Caco-2 (cell line): Measurements from ENCODE around the gene DIAPH1. TPM values are rescaled to one million over a fixed set of nuclear protein-coding genes. Genes with fewer than 3 reads are reported as not detected.

ENCODE experiments used
- BruUV-seq: library from RNA; stranded (reverse); fragments of 400-500 nt; replicated peaks from 2 replicates; lab custom pipeline; 2021; lab: Mats Ljungman, UMichigan
- CTCF ChIA-PET: fragments of 300-600 bp; sonication (Branson Sonifier 250); formaldehyde crosslinking; loops from one replicate; lab custom pipeline; 2022; ENCODE audit warnings: antibody characterized with exemption; lab: Charles Lee
- POLR2A ChIA-PET: fragments of 300-600 bp; sonication (Branson Sonifier 250); formaldehyde crosslinking; loops from one replicate; lab custom pipeline; 2022; ENCODE audit warnings: antibody characterized with exemption; lab: Charles Lee
- DNase-seq, 2 experiments: peaks; one replicate each; pipeline versions ENCODE4 v3.0.0 to v3.0.0-alpha.2; 2020 to 2022
- H3K27me3 ChIP-seq: replicated peaks from 2 replicates; pipeline ENCODE4 v1.6.0; 2011; ENCODE audit warnings: low read length; ENCODE audit not compliant: control insufficient read depth, insufficient read depth
- H3K36me3 ChIP-seq: 2 replicates; pipeline ENCODE4 v1.5.1; 2011; ENCODE audit warnings: low read length; ENCODE audit not compliant: control insufficient read depth, insufficient read depth
- H3K4me1 ChIP-seq: fragments of 250-450 bp; sonication (Bioruptor Pico); 2 replicates; pipeline ENCODE4 v1.5.1; 2020; ENCODE audit warnings: mild to moderate bottlenecking
- H3K4me3 ChIP-seq: 2 replicates; pipeline ENCODE4 v1.5.1; 2011; ENCODE audit warnings: low read depth, mild to moderate bottlenecking, control low read depth, low read length
- H3K9me3 ChIP-seq: fragments of 250-450 bp; sonication (Bioruptor Pico); 2 replicates; pipeline ENCODE4 v1.5.1; 2020; ENCODE audit warnings: mild to moderate bottlenecking, moderate library complexity
- H3K27ac Mint-ChIP-seq: one replicate; pipeline ENCODE4 v1.8.0; 2022; ENCODE audit warnings: mixed read lengths; ENCODE audit not compliant: unreplicated experiment
- H3K27me3 Mint-ChIP-seq: one replicate; pipeline ENCODE4 v1.8.0; 2022; ENCODE audit warnings: mixed read lengths; ENCODE audit not compliant: insufficient read depth, unreplicated experiment
- H3K36me3 Mint-ChIP-seq: one replicate; pipeline ENCODE4 v1.8.0; 2022; ENCODE audit warnings: mild to moderate bottlenecking, mixed read lengths; ENCODE audit not compliant: insufficient read depth, unreplicated experiment
- H3K4me1 Mint-ChIP-seq: one replicate; pipeline ENCODE4 v1.8.0; 2022; ENCODE audit warnings: low read depth, mixed read lengths; ENCODE audit not compliant: unreplicated experiment
- H3K4me3 Mint-ChIP-seq: one replicate; pipeline ENCODE4 v1.8.0; 2022; ENCODE audit warnings: mild to moderate bottlenecking, moderate library complexity, mixed read lengths; ENCODE audit not compliant: unreplicated experiment
- H3K9me3 Mint-ChIP-seq: one replicate; pipeline ENCODE4 v1.8.0; 2022; ENCODE audit warnings: mixed read lengths; ENCODE audit not compliant: unreplicated experiment
- intact Hi-C: fragments of 100-400 bp; cut with micrococcal nuclease; formaldehyde crosslinking; loops from one replicate; pipeline ENCODE4 v1.10.0; 2022; ENCODE audit not compliant: unreplicated experiment
- total RNA-seq: library from RNA; stranded (reverse); gene quantifications from 2 replicates; pipeline ENCODE4 v1.2.3, GENCODE V29; 2022
- TF ChIP-seq, protein P1 (sequence below), 2 experiments: fragments of 200-600 bp in 1 of 2; IDR thresholded peaks; 1 replicate in 1 of 2; 2 replicates in 1 of 2; pipeline versions ENCODE4 v1.5.1 to v1.8.0; 2011 to 2022; ENCODE audit warnings: antibody characterized with exemption in 1 of 2, control low read depth in 1 of 2, inconsistent platforms in 1 of 2, low read depth in 1 of 2, low read length in 1 of 2, mild to moderate bottlenecking in 1 of 2, moderate library complexity in 1 of 2; ENCODE audit not compliant: insufficient read depth in 1 of 2, severe bottlenecking in 1 of 2, unreplicated experiment in 1 of 2

Gene DIAPH1
- total RNA-seq, 1 experiment from 2014 or later = 161 TPM

DNA sequence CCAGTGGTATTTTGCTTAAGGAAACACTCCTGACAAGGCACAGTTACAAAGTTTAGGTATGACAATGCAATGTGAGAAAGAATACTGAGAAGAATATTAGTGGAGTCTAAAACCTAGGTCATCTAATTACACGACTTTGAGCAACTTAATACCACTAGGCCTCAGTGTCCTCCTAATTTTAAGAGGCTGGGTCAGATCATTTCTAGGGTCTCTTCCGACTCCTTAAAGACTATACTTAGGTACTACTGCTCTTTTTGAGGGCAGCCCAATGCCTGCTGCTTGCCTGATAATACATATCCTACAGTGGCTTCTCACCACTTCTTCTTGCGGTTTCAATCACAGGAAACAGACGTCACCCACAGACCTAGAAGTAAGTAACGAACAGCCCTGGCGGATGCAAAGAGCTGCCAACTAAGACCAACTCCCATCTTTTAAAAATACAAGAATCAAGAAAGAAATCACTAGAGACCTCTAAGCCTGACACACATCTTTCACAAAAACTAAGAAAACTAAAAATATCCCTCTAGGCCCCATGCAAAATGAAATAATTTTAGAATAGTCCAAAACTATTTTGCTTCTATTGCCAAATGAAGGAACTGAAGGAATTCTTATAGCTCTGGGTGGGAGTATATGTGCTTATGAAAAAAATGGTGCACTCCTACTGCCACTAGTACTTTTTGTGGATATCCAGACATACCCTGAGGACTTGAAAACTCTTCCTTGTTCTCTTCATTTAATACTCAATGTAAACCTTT is 13.1 kb downstream of the DIAPH1 start:
- no TSS peak for BruUV-seq
- Histone ChIP-seq H3K27me3 (no peaks in the 10 kb centered on the region), H3K4me1 (peaks cover 41% of the 10 kb centered on the region), H3K36me3 (no peaks in the 10 kb centered on the region), H3K9me3 (no peaks in the 10 kb centered on the region), H3K4me3 (no peak overlapping the region)
- intact Hi-C loops = no loop called here
- CTCF ChIA-PET = interaction anchor here (2.0 kb wide), 1 partner anchor 13 kb away, joined by 8 read pairs; the partner anchor contains the start of gene DIAPH1
- Mint-ChIP-seq H3K9me3 (no peaks in the 10 kb centered on the region), H3K27ac (peak overlapping the region; percentile 76), H3K36me3 (peaks cover 12% of the 10 kb centered on the region), H3K27me3 (no peaks in the 10 kb centered on the region), H3K4me3 (no peak overlapping the region), H3K4me1 (peaks cover 32% of the 10 kb centered on the region)
- no peak for DNase-seq
- TF ChIP-seq, protein P1, sequence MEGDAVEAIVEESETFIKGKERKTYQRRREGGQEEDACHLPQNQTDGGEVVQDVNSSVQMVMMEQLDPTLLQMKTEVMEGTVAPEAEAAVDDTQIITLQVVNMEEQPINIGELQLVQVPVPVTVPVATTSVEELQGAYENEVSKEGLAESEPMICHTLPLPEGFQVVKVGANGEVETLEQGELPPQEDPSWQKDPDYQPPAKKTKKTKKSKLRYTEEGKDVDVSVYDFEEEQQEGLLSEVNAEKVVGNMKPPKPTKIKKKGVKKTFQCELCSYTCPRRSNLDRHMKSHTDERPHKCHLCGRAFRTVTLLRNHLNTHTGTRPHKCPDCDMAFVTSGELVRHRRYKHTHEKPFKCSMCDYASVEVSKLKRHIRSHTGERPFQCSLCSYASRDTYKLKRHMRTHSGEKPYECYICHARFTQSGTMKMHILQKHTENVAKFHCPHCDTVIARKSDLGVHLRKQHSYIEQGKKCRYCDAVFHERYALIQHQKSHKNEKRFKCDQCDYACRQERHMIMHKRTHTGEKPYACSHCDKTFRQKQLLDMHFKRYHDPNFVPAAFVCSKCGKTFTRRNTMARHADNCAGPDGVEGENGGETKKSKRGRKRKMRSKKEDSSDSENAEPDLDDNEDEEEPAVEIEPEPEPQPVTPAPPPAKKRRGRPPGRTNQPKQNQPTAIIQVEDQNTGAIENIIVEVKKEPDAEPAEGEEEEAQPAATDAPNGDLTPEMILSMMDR (IDR thresholded peaks at IDR 0.05; ENCODE audit: insufficient read depth in 1 of 2, low read depth in 1 of 2, low read length in 1 of 2, severe bottlenecking in 1 of 2, unreplicated experiment in 1 of 2) = no peak
- POLR2A ChIA-PET = interaction anchor here (0.5 to 0.6 kb wide), 2 partner anchors 14 to 15 kb away, joined by 5 read pairs; no protein-coding TSS in a partner anchor

DNA sequence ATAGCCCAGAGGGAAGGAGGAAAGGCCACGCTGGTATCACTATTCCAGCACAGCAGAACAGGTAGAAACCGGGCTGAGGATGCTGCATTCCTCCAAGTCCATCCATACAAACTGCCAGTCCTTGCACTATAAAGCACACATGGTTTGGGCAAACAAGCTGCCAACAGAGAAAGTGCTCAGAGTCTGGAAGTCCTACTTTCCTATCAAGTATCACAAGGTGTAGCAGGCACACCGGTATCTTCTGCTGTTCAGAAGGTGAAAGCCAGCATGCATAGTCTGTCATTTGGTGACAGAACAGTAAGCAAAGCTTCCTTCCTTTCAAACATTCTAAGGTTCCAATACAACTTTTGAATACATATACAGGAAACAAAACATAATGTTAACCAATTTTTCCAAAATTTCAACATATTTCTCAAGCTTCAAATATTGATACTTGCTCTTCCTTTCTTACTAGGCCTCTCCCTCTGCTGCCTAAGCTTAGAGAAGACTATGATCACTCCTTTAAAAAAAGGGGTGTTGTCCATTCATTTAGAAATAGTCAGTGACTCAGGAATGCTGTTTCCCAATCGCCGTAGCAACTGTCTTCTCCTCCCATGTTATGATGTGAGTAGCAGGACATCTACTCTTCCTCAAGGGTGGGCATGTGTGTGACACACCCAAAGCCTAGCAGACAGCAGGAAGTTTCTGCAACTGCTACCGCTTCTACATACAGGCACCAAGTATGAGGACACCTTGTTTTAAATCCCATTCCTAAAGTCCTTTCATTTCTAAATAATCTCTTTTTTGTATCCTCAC is 14.7 kb downstream of the DIAPH1 start:
- BruUV-seq = no TSS peak
- Histone ChIP-seq H3K4me3 (no peak overlapping the region), H3K36me3 (no peaks in the 10 kb centered on the region), H3K27me3 (no peaks in the 10 kb centered on the region), H3K9me3 (no peaks in the 10 kb centered on the region), H3K4me1 (peaks cover 32% of the 10 kb centered on the region)
- DNase-seq = peak; percentile 74 to 78
- TF ChIP-seq, protein P1 (IDR thresholded peaks at IDR 0.05; ENCODE audit: insufficient read depth in 1 of 2, low read depth in 1 of 2, low read length in 1 of 2, severe bottlenecking in 1 of 2, unreplicated experiment in 1 of 2) = no peak
- H3K27me3 Mint-ChIP-seq = no peaks in the 10 kb centered on the region
- H3K4me1 Mint-ChIP-seq = peaks cover 32% of the 10 kb centered on the region
- H3K36me3 Mint-ChIP-seq = peaks cover 6% of the 10 kb centered on the region
- CTCF ChIA-PET = interaction anchor here (1.1 to 1.9 kb wide), 3 partner anchors 12 to 40 kb away, joined by 3 to 23 read pairs (median 10); partner anchors contain the start of gene DIAPH1
- POLR2A ChIA-PET = interaction anchor here (1.6 kb wide), 1 partner anchor 14 kb away, joined by 3 read pairs; the partner anchor contains the start of gene DIAPH1
- intact Hi-C loops = loop anchor here (1.0 kb wide), 2 partner anchors 12 to 15 kb away; no protein-coding TSS in a partner anchor
- peak overlapping the region; percentile 61 for H3K27ac Mint-ChIP-seq
- H3K4me3 Mint-ChIP-seq = no peak overlapping the region
- H3K9me3 Mint-ChIP-seq = no peaks in the 10 kb centered on the region

DNA sequence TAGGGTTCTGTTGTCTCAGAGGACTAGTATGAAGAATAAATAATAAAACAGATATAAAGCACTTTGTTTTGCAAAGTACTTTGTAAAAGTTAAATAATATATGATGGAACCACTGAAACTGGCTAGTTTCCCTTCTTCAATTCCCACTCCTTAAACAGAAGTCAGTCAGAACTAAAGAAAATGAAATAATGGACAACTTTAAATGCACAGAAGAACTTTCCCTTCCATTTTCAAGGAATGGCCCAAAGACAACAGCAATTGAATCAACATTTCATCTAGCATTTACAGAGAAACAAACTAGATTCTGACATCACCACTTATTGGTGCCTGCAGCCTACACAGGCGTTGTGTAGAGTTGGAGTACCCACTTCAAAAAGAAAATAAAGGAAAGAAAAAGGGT is 16.2 kb downstream of the DIAPH1 start:
- BruUV-seq = no TSS peak
- Histone ChIP-seq H3K36me3 (no peaks in the 10 kb centered on the region), H3K9me3 (no peaks in the 10 kb centered on the region), H3K27me3 (no peaks in the 10 kb centered on the region), H3K4me1 (peaks cover 18% of the 10 kb centered on the region), H3K4me3 (no peak overlapping the region)
- Mint-ChIP-seq H3K36me3 (peaks cover 6% of the 10 kb centered on the region), H3K4me3 (no peak overlapping the region), H3K27me3 (no peaks in the 10 kb centered on the region), H3K4me1 (peaks cover 22% of the 10 kb centered on the region), H3K27ac (no peak overlapping the region), H3K9me3 (no peaks in the 10 kb centered on the region)
- ChIA-PET CTCF (interaction anchor here (0.9 to 1.0 kb wide), 2 partner anchors 11 to 284 kb away, joined by 3 to 8 read pairs; no protein-coding TSS in a partner anchor), POLR2A (interaction anchor here (1.0 to 1.6 kb wide), 2 partner anchors 16 to 17 kb away, joined by 3 to 4 read pairs; partner anchors contain the start of gene DIAPH1)
- DNase-seq = no peak
- intact Hi-C loops = no loop called here
- TF ChIP-seq, protein P1 (IDR thresholded peaks at IDR 0.05; ENCODE audit: insufficient read depth in 1 of 2, low read depth in 1 of 2, low read length in 1 of 2, severe bottlenecking in 1 of 2, unreplicated experiment in 1 of 2) = no peak
